ENCODE data around the gene TCF4. TPM values are rescaled to one million over a fixed set of nuclear protein-coding genes. Genes with fewer than 3 reads are reported as not detected.
A peak's percentile ranks its signal among the peaks of the same experiment; 100 is the strongest.

TCF4 gene
- total RNA-seq, 1 experiment from 2014 or later, result 2.3 TPM

- DNase-seq (ENCODE audit: low read depth, low spot score), result no peak
- H3K27ac ChIP-seq (ENCODE audit: low read length), result peak overlapping the region; percentile 12; the same call in 1 of the 2 replicates
- in situ Hi-C loops (cut with HindIII; ENCODE audit: low pct_unique_long_range_greater_than_20kb, low sequenced_read_pairs) (no loop called here), intact Hi-C loops (cut with micrococcal nuclease; ENCODE audit: unreplicated experiment) (no loop called here)
- no peaks in the 10 kb centered on the region for H3K27me3 ChIP-seq (ENCODE audit: control insufficient read depth, insufficient read depth, low read length)
- H3K36me3 ChIP-seq (ENCODE audit: control insufficient read depth, insufficient read depth, low read length), result no peaks in the 10 kb centered on the region
- no peak overlapping the region for H3K4me3 ChIP-seq (ENCODE audit: low read depth in 2 of 2, low read length in 2 of 2)
- H3K4me1 ChIP-seq (ENCODE audit: control insufficient read depth, insufficient read depth, low read length), result peaks cover 1% of the 10 kb centered on the region; the same call in 1 of the 2 replicates
- ChIA-PET CTCF (no interaction called here), POLR2A (no interaction called here)
- TF ChIP-seq TCF7L2 (IDR thresholded peaks at IDR 0.05; ENCODE audit: low read depth, low read length) (no peak), SIN3A (IDR thresholded peaks at IDR 0.05; ENCODE audit: borderline replicate concordance, insufficient read depth, low read depth, low read length) (no peak)
- ATAC-seq, result no peak
- H3K9me3 ChIP-seq (ENCODE audit: control insufficient read depth, insufficient read depth, low read depth, low read length), result no peaks in the 10 kb centered on the region
- BruUV-seq (replicated peaks), result no TSS peak
Observed at GRCh38 chr18:55395799-55396198, 192.2 kb downstream of the TCF4 start.

- TF ChIP-seq CTCF (IDR thresholded peaks at IDR 0.05), result no peak
- no peak for TF ChIP-seq POLR2AphosphoS5 (IDR thresholded peaks at IDR 0.05; ENCODE audit: low read depth, low read length)
- TF ChIP-seq TCF7L2 (IDR thresholded peaks at IDR 0.05; ENCODE audit: low read depth, low read length), result no peak
- TF ChIP-seq SIN3A (IDR thresholded peaks at IDR 0.05; ENCODE audit: borderline replicate concordance, insufficient read depth, low read depth, low read length), result no peak
- TF ChIP-seq REST (IDR thresholded peaks at IDR 0.05; ENCODE audit: insufficient read depth in 1 of 2, low read depth in 2 of 2, low read length in 1 of 2), result no peak
- Histone ChIP-seq H3K4me1 (ENCODE audit: control insufficient read depth, insufficient read depth, low read length) (no peaks in the 10 kb centered on the region; the same call in 1 of the 2 replicates), H3K36me3 (ENCODE audit: control insufficient read depth, insufficient read depth, low read length) (no peaks in the 10 kb centered on the region), H3K9me3 (ENCODE audit: control insufficient read depth, insufficient read depth, low read depth, low read length) (no peaks in the 10 kb centered on the region), H3K4me3 (ENCODE audit: low read depth in 2 of 2, low read length in 2 of 2) (no peak overlapping the region), H3K27ac (ENCODE audit: low read length) (no peak overlapping the region), H3K27me3 (ENCODE audit: control insufficient read depth, insufficient read depth, low read length) (no peaks in the 10 kb centered on the region)
- in situ Hi-C loops (cut with HindIII; ENCODE audit: low pct_unique_long_range_greater_than_20kb, low sequenced_read_pairs) (no loop called here), intact Hi-C loops (cut with micrococcal nuclease; ENCODE audit: unreplicated experiment) (no loop called here)
- DNase-seq (ENCODE audit: low read depth, low spot score) (no peak), ATAC-seq (no peak)
- ChIA-PET CTCF (no interaction called here), POLR2A (no interaction called here)
- BruUV-seq (replicated peaks), result no TSS peak
Observed at GRCh38 chr18:55390898-55391297, 197.1 kb downstream of the TCF4 start.

GRCh38 chr18:55387139-55387984, 200.6 kb downstream of the TCF4 start:
- no peaks in the 10 kb centered on the region for H3K36me3 ChIP-seq (ENCODE audit: control insufficient read depth, insufficient read depth, low read length)
- ChIA-PET CTCF (no interaction called here), POLR2A (no interaction called here)
- H3K4me3 ChIP-seq (ENCODE audit: low read depth in 2 of 2, low read length in 2 of 2), result no peak overlapping the region
- H3K9me3 ChIP-seq (ENCODE audit: control insufficient read depth, insufficient read depth, low read depth, low read length), result no peaks in the 10 kb centered on the region
- no peak for TF ChIP-seq POLR2AphosphoS5 (IDR thresholded peaks at IDR 0.05; ENCODE audit: low read depth, low read length)
- no peak for TF ChIP-seq CTCF (IDR thresholded peaks at IDR 0.05)
- TF ChIP-seq REST (IDR thresholded peaks at IDR 0.05; ENCODE audit: insufficient read depth in 1 of 2, low read depth in 2 of 2, low read length in 1 of 2), result no peak
- no peak for TF ChIP-seq TCF7L2 (IDR thresholded peaks at IDR 0.05; ENCODE audit: low read depth, low read length)
- no peak for TF ChIP-seq SIN3A (IDR thresholded peaks at IDR 0.05; ENCODE audit: borderline replicate concordance, insufficient read depth, low read depth, low read length)
- intact Hi-C loops (cut with micrococcal nuclease; ENCODE audit: unreplicated experiment), result no loop called here
- in situ Hi-C loops (cut with HindIII; ENCODE audit: low pct_unique_long_range_greater_than_20kb, low sequenced_read_pairs), result no loop called here
- ATAC-seq, result no peak
- no peak for DNase-seq (ENCODE audit: low read depth, low spot score)
- H3K27me3 ChIP-seq (ENCODE audit: control insufficient read depth, insufficient read depth, low read length), result no peaks in the 10 kb centered on the region
- no TSS peak for BruUV-seq (replicated peaks)
- no peaks in the 10 kb centered on the region; the same call in 1 of the 2 replicates for H3K4me1 ChIP-seq (ENCODE audit: control insufficient read depth, insufficient read depth, low read length)
- H3K27ac ChIP-seq (ENCODE audit: low read length), result no peak overlapping the region; the same call in 1 of the 2 replicates

Measured in Panc1 (cell line).